CD4-positive, alpha-beta memory T cell (primary cell): ENCODE measurements around the gene PACRG. TPM values are rescaled to one million over a fixed set of nuclear protein-coding genes. Genes with fewer than 3 reads are reported as not detected.

Experiments used
- CTCF ChIA-PET: fragments of 350-600 bp; sonication (Branson Sonifier 250); formaldehyde crosslinking; loops from one replicate; lab custom pipeline; 2021; ENCODE audit warnings: inconsistent platforms; ENCODE audit not compliant: partially characterized antibody; lab: Charles Lee
- POLR2A ChIA-PET: fragments of 350-600 bp; sonication (Branson Sonifier 250); formaldehyde crosslinking; loops from one replicate; lab custom pipeline; 2021; ENCODE audit not compliant: partially characterized antibody; lab: Charles Lee
- DNase-seq, 5 donors: peaks; one replicate each; pipeline versions ENCODE4 v3.0.0 to v3.0.0-alpha.2; 2020 to 2022; ENCODE audit warnings: mixed read lengths in 1 of 5
- H3K27ac ChIP-seq: one replicate; pipeline ENCODE4 v1.7.0; 2013; ENCODE audit warnings: low read depth, low read length
- H3K27me3 ChIP-seq: 2 replicates; pipeline ENCODE4 v1.7.0; 2013; ENCODE audit warnings: mild to moderate bottlenecking, low read length, moderate library complexity; ENCODE audit not compliant: insufficient read depth
- H3K36me3 ChIP-seq: 2 replicates; pipeline ENCODE4 v1.7.0; 2013; ENCODE audit warnings: mild to moderate bottlenecking, low read length, moderate library complexity; ENCODE audit not compliant: insufficient read depth
- H3K4me1 ChIP-seq: 2 replicates; pipeline ENCODE4 v1.7.0; 2013; ENCODE audit warnings: mild to moderate bottlenecking, low read length, moderate library complexity; ENCODE audit not compliant: insufficient read depth
- H3K4me3 ChIP-seq, 2 donors: one replicate each; pipeline ENCODE4 v1.7.0; 2013; ENCODE audit warnings: low read length in 2 of 2, mild to moderate bottlenecking in 1 of 2
- H3K9me3 ChIP-seq, 2 donors: one replicate each; pipeline ENCODE4 v1.7.0; 2013; ENCODE audit warnings: low read length in 2 of 2, control low read depth in 1 of 2; ENCODE audit not compliant: control insufficient read depth in 1 of 2
- H3K27ac Mint-ChIP-seq, 7 donors: one replicate each; pipeline ENCODE4 v1.8.0; 2020 to 2021; ENCODE audit warnings: mixed read lengths in 7 of 7, mild to moderate bottlenecking in 6 of 7, inconsistent platforms in 3 of 7, moderate library complexity in 3 of 7
- H3K27me3 Mint-ChIP-seq, 2 donors: one replicate each; pipeline ENCODE4 v1.8.0; 2020 to 2021; ENCODE audit warnings: mixed read lengths in 2 of 2
- H3K36me3 Mint-ChIP-seq, 2 donors: one replicate each; pipeline ENCODE4 v1.8.0; 2020 to 2021; ENCODE audit warnings: mixed read lengths in 2 of 2, inconsistent platforms in 1 of 2, mild to moderate bottlenecking in 1 of 2
- H3K4me1 Mint-ChIP-seq, 4 donors: one replicate each; pipeline ENCODE4 v1.8.0; 2020 to 2021; ENCODE audit warnings: mixed read lengths in 4 of 4, mild to moderate bottlenecking in 1 of 4
- H3K4me3 Mint-ChIP-seq, 8 donors: one replicate each; pipeline ENCODE4 v1.8.0; 2020 to 2021; ENCODE audit warnings: mixed read lengths in 8 of 8, mild to moderate bottlenecking in 7 of 8, moderate library complexity in 6 of 8, inconsistent platforms in 3 of 8
- H3K9me3 Mint-ChIP-seq, 8 donors: one replicate each; pipeline ENCODE4 v1.8.0; 2020 to 2021; ENCODE audit warnings: mixed read lengths in 8 of 8, mild to moderate bottlenecking in 5 of 8, inconsistent platforms in 3 of 8, moderate library complexity in 1 of 8
- intact Hi-C: fragments of 100-400 bp; cut with micrococcal nuclease; formaldehyde crosslinking; loops from one replicate; pipeline ENCODE4 v1.15.1; 2023
- polyA plus RNA-seq, 2 donors: library from polyadenylated mRNA; unstranded; fragments of 300-500 nt; fragmentation: Illumina TruSeq; gene quantifications; one replicate each; pipeline ENCODE4 v1.2.3, GENCODE V29; 2021
- total RNA-seq, 2 experiments: library from RNA; stranded (reverse); gene quantifications; one replicate each; pipeline ENCODE4 v1.2.3, GENCODE V29; 2021

The PACRG gene
- total and polyA plus RNA-seq, 4 experiments from 2014 or later = 0.21 to 1.5 (median 0.81) TPM; not detected in 1

DNA sequence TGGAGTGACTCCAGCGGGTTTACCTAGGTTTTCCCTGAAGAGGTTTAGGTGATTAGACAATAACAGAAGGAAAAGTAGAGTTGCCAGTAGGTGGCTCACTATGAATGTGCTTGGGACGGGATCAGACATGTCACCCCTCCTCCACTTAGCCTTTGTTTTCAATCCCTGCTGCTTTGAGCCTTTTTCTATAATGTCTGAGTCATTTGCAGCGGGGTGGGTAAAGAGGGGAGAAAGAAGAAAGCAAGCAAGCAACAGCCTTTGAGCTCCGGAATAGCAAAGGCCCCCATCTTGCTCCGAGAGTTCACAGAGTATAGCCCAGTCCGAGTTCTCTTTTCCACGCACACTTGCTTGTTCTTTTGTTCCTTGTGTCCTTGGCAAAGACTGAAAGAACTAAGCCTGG is 129.1 kb downstream of the PACRG start:
- no peak overlapping the region for H3K4me3 ChIP-seq
- no peaks in the 10 kb centered on the region for H3K4me1 Mint-ChIP-seq
- intact Hi-C loops = no loop called here
- H3K27me3 ChIP-seq = no peaks in the 10 kb centered on the region
- DNase-seq = no peak
- H3K36me3 Mint-ChIP-seq = no peaks in the 10 kb centered on the region
- no peaks in the 10 kb centered on the region for H3K9me3 ChIP-seq
- H3K27ac ChIP-seq = no peak overlapping the region
- H3K4me1 ChIP-seq = no peaks in the 10 kb centered on the region
- no peaks in the 10 kb centered on the region for H3K27me3 Mint-ChIP-seq
- CTCF ChIA-PET = no interaction called here
- POLR2A ChIA-PET = no interaction called here
- no peaks in the 10 kb centered on the region for H3K36me3 ChIP-seq
- peaks cover 0 to 2% (median 0%) of the 10 kb centered on the region in 8 donors for H3K9me3 Mint-ChIP-seq
- no peak overlapping the region for H3K27ac Mint-ChIP-seq
- no peak overlapping the region for H3K4me3 Mint-ChIP-seq

DNA sequence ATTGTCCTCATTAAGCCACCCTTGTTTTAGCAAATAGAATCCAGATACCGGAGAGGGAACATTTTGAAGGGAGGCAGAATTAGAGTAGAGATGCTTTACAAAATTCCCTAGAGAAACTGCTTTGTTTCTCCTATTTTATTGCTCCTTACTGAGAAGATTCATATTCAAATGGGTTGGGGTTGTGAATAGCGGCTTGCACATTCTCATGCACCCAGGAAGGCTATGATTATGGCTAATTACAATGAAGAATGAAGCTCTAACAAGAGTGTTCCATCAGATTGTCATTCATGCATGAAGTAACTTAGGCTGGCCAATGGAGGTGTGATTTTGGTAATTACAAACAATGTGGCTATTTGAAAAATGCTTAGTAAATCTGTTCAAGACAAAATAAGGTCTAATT is 129.6 kb downstream of the PACRG start:
- Histone ChIP-seq H3K4me1 (no peaks in the 10 kb centered on the region), H3K27ac (no peak overlapping the region), H3K9me3 (no peaks in the 10 kb centered on the region), H3K27me3 (no peaks in the 10 kb centered on the region), H3K4me3 (no peak overlapping the region), H3K36me3 (no peaks in the 10 kb centered on the region)
- no peak for DNase-seq
- H3K9me3 Mint-ChIP-seq = peaks cover 0 to 3% (median 0%) of the 10 kb centered on the region in 8 donors
- ChIA-PET POLR2A (no interaction called here), CTCF (no interaction called here)
- no peaks in the 10 kb centered on the region for H3K4me1 Mint-ChIP-seq
- intact Hi-C loops = no loop called here
- H3K4me3 Mint-ChIP-seq = no peak overlapping the region
- H3K27ac Mint-ChIP-seq = no peak overlapping the region
- no peaks in the 10 kb centered on the region for H3K36me3 Mint-ChIP-seq
- no peaks in the 10 kb centered on the region for H3K27me3 Mint-ChIP-seq

DNA sequence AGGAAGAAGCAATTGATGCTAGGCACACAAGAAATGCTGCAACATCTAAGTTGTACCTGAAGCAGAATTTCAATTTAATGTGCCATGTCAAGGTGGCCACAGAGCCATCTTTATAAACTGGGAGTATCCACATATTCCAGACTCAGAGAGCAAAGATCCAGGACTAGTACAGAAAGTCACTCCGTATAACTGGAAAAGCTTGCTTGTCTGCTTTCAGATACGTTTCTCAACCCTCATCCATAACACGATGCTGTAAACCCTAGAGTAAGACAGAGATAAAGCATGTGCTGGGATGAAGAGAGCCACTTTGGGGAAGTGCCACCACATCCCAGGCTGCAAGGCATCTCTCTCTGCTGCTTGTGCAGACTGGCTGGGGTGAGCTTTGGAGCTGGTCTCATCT is 134.7 kb downstream of the PACRG start:
- H3K9me3 ChIP-seq = no peaks in the 10 kb centered on the region
- H3K36me3 Mint-ChIP-seq = no peaks in the 10 kb centered on the region
- ChIA-PET CTCF (no interaction called here), POLR2A (no interaction called here)
- H3K4me1 ChIP-seq = no peaks in the 10 kb centered on the region
- H3K4me3 Mint-ChIP-seq = no peak overlapping the region
- H3K27ac ChIP-seq = no peak overlapping the region
- no peaks in the 10 kb centered on the region for H3K36me3 ChIP-seq
- H3K4me1 Mint-ChIP-seq = no peaks in the 10 kb centered on the region
- H3K27me3 Mint-ChIP-seq = peaks cover 0 to 2% of the 10 kb centered on the region in 2 donors
- H3K9me3 Mint-ChIP-seq = peaks cover 0 to 4% (median 0%) of the 10 kb centered on the region in 8 donors
- H3K27ac Mint-ChIP-seq = no peak overlapping the region
- no peaks in the 10 kb centered on the region for H3K27me3 ChIP-seq
- H3K4me3 ChIP-seq = no peak overlapping the region
- no peak for DNase-seq
- intact Hi-C loops = no loop called here

GRCh38 chr6:162862941-162863340 is 135.2 kb downstream of the PACRG start:
- Mint-ChIP-seq H3K9me3 (peaks cover 0 to 4% (median 0%) of the 10 kb centered on the region in 8 donors), H3K27me3 (peaks cover 0 to 2% of the 10 kb centered on the region in 2 donors), H3K4me1 (no peaks in the 10 kb centered on the region), H3K4me3 (no peak overlapping the region), H3K27ac (no peak overlapping the region), H3K36me3 (no peaks in the 10 kb centered on the region)
- Histone ChIP-seq H3K4me1 (no peaks in the 10 kb centered on the region), H3K27ac (no peak overlapping the region), H3K4me3 (no peak overlapping the region), H3K27me3 (no peaks in the 10 kb centered on the region), H3K9me3 (no peaks in the 10 kb centered on the region), H3K36me3 (no peaks in the 10 kb centered on the region)
- intact Hi-C loops = no loop called here
- ChIA-PET CTCF (no interaction called here), POLR2A (no interaction called here)
- no peak for DNase-seq

DNA sequence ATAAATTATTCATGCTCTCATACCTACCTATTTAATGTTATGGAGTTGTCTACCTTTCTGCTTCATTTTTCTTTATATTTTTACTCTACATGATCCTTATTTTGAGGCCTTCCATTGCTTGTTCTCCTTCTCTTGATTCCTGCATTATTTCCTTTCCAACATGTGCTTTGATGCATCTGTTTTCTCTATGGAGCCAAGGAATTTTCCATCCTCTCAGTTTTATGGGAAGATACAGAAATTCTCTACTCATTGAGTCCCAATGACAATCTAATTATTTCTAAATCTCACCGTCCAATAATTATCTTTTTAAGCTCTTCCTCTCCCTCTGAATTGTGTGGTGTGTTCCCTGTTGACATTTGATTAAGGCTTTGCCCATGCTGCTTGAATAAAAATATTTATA is 136.0 kb downstream of the PACRG start:
- Histone ChIP-seq H3K27ac (no peak overlapping the region), H3K4me3 (no peak overlapping the region), H3K4me1 (no peaks in the 10 kb centered on the region), H3K36me3 (no peaks in the 10 kb centered on the region), H3K27me3 (no peaks in the 10 kb centered on the region), H3K9me3 (no peaks in the 10 kb centered on the region)
- Mint-ChIP-seq H3K27ac (no peak overlapping the region), H3K27me3 (peaks cover 0 to 2% of the 10 kb centered on the region in 2 donors), H3K9me3 (peaks cover 0 to 4% (median 0%) of the 10 kb centered on the region in 8 donors), H3K4me1 (no peaks in the 10 kb centered on the region), H3K36me3 (no peaks in the 10 kb centered on the region), H3K4me3 (no peak overlapping the region)
- POLR2A ChIA-PET = no interaction called here
- DNase-seq = no peak
- CTCF ChIA-PET = no interaction called here
- intact Hi-C loops = no loop called here

DNA sequence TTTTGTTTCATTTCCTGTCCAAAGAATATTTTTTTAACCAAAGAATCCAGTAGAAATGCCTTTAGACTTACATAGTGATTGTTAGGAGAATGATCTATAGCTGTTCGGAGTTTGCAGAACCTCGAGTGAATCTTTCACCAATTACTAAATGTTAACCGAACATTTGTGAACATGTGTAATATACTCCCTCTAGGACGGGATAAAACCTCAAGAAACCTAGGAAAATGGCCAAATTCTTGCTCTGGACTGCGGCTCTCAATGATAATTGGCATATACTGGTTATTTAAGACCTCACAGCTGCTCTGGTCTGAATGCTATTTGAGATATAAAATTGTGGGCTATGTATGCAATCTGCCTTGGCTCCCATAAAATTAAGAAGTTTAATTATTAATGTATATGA is 137.1 kb downstream of the PACRG start:
- Mint-ChIP-seq H3K27me3 (peaks cover 0 to 2% of the 10 kb centered on the region in 2 donors), H3K9me3 (peaks cover 0 to 4% (median 0%) of the 10 kb centered on the region in 8 donors), H3K4me3 (no peak overlapping the region), H3K27ac (no peak overlapping the region), H3K4me1 (no peaks in the 10 kb centered on the region), H3K36me3 (no peaks in the 10 kb centered on the region)
- CTCF ChIA-PET = no interaction called here
- H3K27ac ChIP-seq = no peak overlapping the region
- H3K4me1 ChIP-seq = no peaks in the 10 kb centered on the region
- POLR2A ChIA-PET = no interaction called here
- DNase-seq = no peak
- H3K36me3 ChIP-seq = no peaks in the 10 kb centered on the region
- H3K4me3 ChIP-seq = no peak overlapping the region
- no peaks in the 10 kb centered on the region for H3K27me3 ChIP-seq
- H3K9me3 ChIP-seq = no peaks in the 10 kb centered on the region
- intact Hi-C loops = no loop called here

DNA sequence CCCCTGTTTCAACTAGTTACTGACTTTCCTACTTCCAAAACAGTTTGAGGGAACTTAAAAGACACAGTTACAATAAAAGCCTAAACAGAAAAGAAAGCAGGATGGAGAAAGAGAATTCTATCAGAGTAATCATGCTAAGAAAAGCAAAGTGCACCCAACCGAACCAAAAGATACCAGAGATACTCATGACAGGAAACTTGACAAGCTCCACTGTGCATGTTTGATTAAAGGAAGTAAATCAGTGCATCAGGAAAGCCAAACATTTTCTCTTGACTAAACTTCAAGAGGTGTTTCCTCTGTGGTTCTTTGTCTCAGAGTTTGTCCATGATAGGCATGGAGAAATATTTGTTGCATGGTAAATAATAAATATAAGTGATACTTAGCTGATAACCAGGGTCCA is 138.9 kb downstream of the PACRG start:
- ChIA-PET CTCF (no interaction called here), POLR2A (no interaction called here)
- peaks cover 0 to 4% (median 0%) of the 10 kb centered on the region in 8 donors for H3K9me3 Mint-ChIP-seq
- Histone ChIP-seq H3K9me3 (no peaks in the 10 kb centered on the region), H3K4me3 (no peak overlapping the region), H3K27me3 (no peaks in the 10 kb centered on the region), H3K4me1 (no peaks in the 10 kb centered on the region), H3K27ac (no peak overlapping the region), H3K36me3 (no peaks in the 10 kb centered on the region)
- no peaks in the 10 kb centered on the region for H3K36me3 Mint-ChIP-seq
- DNase-seq = no peak
- intact Hi-C loops = no loop called here
- H3K4me1 Mint-ChIP-seq = no peaks in the 10 kb centered on the region
- H3K4me3 Mint-ChIP-seq = no peak overlapping the region
- H3K27me3 Mint-ChIP-seq = peaks cover 0 to 2% of the 10 kb centered on the region in 2 donors
- H3K27ac Mint-ChIP-seq = no peak overlapping the region

DNA sequence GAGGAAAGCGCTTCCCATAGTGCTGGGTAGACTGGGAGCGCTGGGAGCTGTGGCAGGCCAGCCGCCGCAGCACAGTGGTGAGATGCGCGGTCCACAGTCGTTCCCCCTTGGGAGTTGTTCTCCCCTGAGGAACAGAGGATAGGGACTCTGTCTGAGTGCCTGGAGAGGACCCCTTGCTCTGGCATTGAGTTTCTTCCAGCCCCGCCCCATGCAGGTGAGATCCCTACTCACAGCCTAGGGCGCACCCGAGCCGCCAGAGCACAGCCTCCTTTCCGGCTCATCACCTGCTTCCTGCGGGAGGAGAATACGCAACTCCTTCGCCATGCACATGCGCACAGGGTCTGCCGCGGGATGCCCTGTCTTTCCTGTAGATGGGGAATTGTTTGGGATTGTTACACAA is 140.6 kb downstream of the PACRG start:
- Histone ChIP-seq H3K9me3 (no peaks in the 10 kb centered on the region), H3K27me3 (no peaks in the 10 kb centered on the region), H3K27ac (no peak overlapping the region), H3K4me3 (no peak overlapping the region), H3K4me1 (no peaks in the 10 kb centered on the region), H3K36me3 (no peaks in the 10 kb centered on the region)
- Mint-ChIP-seq H3K27me3 (peaks cover 0 to 2% of the 10 kb centered on the region in 2 donors), H3K36me3 (no peaks in the 10 kb centered on the region), H3K27ac (no peak overlapping the region), H3K4me3 (no peak overlapping the region), H3K9me3 (peaks cover 0 to 2% (median 0%) of the 10 kb centered on the region in 8 donors), H3K4me1 (no peaks in the 10 kb centered on the region)
- ChIA-PET CTCF (no interaction called here), POLR2A (no interaction called here)
- intact Hi-C loops = no loop called here
- DNase-seq = no peak
